Left ventricle myocardium inferior (tissue), 1 donor: Measurements from ENCODE around the gene SPRED2. TPM values are rescaled to one million over a fixed set of nuclear protein-coding genes. Genes with fewer than 3 reads are reported as not detected.

Source experiments
- DNase-seq: peaks from one replicate; pipeline ENCODE4 v3.0.0-alpha.2; 2020
- H3K27ac ChIP-seq: fragments of 200-600 bp; replicated peaks from 2 replicates; pipeline ENCODE4 v1.8.0; 2021
- H3K27me3 ChIP-seq: fragments of 200-600 bp; 2 replicates; pipeline ENCODE4 v1.8.0; 2021; ENCODE audit warnings: low read depth
- H3K36me3 ChIP-seq: fragments of 200-600 bp; 2 replicates; pipeline ENCODE4 v1.8.0; 2021
- H3K4me1 ChIP-seq: fragments of 200-600 bp; 2 replicates; pipeline ENCODE4 v1.8.0; 2021
- H3K4me3 ChIP-seq: fragments of 200-600 bp; 2 replicates; pipeline ENCODE4 v1.8.0; 2021; ENCODE audit warnings: mild to moderate bottlenecking, moderate library complexity
- H3K9me3 ChIP-seq: fragments of 200-600 bp; replicated peaks from 2 replicates; pipeline ENCODE4 v1.8.0; 2021
- intact Hi-C: fragments of 100-400 bp; cut with micrococcal nuclease; formaldehyde crosslinking; loops from one replicate; pipeline ENCODE4 v1.11.0; 2022
- total RNA-seq: library from RNA; stranded (reverse); fragmentation: NEBNext Ultra II Directional; extraction: Animal tissue kit (Norgen Biotek cat#: 25700); gene quantifications from one replicate; pipeline ENCODE4 v1.2.1, GENCODE V29; 2021
- TF ChIP-seq, protein P1 (sequence below): fragments of 200-600 bp; IDR thresholded peaks from 2 replicates; pipeline ENCODE4 v1.8.0; 2021; ENCODE audit warnings: antibody characterized with exemption, mild to moderate bottlenecking, borderline replicate concordance
- donor health status: DM: no; HTN: yes; CAD: no; lungs with severe emphysema.

The SPRED2 gene
- total RNA-seq, 1 donor from 2014 or later, result 18.9 TPM

DNA sequence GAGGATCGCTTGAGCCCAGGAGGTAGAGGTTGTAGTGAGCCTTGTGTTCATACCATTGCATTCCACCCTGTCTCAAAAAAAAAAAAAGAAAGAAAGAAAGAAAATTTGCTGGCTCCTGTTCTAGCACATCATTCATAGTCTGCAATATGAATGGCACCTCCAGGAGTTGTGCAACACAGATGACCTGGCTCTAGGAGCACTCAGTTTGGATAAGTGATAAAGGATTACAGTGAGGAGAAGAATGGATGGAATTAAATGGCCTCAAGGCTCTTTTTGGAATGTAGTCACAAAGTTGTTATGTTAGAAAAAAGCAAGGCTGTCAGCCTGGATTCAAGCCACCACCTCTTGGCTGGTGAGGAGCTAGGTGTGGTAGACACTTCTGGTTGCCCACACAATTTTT lies 21.5 kb upstream of the SPRED2 start:
- TF ChIP-seq, protein P1, sequence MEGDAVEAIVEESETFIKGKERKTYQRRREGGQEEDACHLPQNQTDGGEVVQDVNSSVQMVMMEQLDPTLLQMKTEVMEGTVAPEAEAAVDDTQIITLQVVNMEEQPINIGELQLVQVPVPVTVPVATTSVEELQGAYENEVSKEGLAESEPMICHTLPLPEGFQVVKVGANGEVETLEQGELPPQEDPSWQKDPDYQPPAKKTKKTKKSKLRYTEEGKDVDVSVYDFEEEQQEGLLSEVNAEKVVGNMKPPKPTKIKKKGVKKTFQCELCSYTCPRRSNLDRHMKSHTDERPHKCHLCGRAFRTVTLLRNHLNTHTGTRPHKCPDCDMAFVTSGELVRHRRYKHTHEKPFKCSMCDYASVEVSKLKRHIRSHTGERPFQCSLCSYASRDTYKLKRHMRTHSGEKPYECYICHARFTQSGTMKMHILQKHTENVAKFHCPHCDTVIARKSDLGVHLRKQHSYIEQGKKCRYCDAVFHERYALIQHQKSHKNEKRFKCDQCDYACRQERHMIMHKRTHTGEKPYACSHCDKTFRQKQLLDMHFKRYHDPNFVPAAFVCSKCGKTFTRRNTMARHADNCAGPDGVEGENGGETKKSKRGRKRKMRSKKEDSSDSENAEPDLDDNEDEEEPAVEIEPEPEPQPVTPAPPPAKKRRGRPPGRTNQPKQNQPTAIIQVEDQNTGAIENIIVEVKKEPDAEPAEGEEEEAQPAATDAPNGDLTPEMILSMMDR, result no peak
- Histone ChIP-seq H3K36me3 (no peaks in the 10 kb centered on the region), H3K4me1 (no peaks in the 10 kb centered on the region), H3K9me3 (no peaks in the 10 kb centered on the region), H3K27ac (no peak overlapping the region), H3K27me3 (peaks cover 7% of the 10 kb centered on the region), H3K4me3 (no peak overlapping the region)
- DNase-seq, result no peak
- intact Hi-C loops, result no loop called here

DNA sequence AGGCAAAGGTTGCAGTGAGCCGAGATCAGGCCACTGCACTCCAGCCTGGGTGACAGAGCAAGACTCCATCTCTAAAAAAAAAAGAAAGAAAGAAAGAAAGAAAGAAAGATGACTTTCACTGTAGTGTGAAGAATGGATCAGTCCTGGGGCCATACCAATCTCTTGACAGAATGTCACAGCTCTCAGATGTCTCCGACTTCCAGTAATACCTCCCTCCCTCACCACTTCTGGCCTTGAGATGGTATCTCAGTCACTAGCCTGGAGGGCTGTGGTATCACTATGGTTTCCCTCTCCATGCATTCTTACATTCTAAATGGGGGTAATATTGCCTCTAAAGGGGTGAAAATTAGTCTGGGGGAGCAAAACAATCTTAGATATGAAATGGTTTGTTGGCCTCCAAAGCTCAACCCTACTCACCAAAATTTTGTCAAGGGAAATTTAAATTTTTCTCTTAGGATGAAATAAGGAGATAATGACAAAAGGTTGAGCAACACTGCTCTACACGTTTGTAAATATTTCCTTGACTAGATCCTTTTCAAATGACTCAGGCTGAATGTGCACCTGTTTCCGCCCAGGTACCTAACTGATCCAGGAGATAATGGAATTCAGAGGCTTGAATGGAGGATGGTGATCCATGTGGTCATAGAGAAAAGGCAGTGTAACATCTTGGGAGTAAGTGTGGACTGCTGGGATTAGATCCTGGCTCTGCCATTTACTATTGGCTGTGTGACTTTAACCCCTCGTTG lies 19.9 kb upstream of the SPRED2 start:
- TF ChIP-seq, protein P1, result no peak
- H3K4me1 ChIP-seq, result no peaks in the 10 kb centered on the region
- H3K9me3 ChIP-seq, result peaks cover 6% of the 10 kb centered on the region
- DNase-seq, result no peak
- intact Hi-C loops, result no loop called here
- no peaks in the 10 kb centered on the region for H3K36me3 ChIP-seq
- H3K27me3 ChIP-seq, result no peaks in the 10 kb centered on the region
- no peak overlapping the region for H3K4me3 ChIP-seq
- H3K27ac ChIP-seq, result no peak overlapping the region

DNA sequence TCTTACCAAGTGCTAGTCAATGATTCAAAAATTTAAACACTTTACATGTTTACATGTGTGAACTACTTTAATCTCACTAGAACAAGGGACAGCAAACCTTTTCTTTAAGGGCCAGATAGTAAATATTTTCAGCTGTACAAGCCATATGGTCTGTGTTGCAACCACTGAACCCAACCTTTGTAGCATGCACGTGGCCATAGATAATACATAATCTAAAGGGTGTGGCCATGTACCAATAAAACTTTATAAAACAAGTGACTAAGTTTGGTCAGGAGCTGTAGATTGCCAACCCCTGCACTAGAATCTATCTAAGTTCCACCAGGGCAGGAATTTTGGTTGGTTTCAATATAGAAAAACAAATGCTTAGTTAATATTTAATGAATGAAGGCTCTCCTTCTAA lies 18.4 kb upstream of the SPRED2 start:
- intact Hi-C loops, result no loop called here
- H3K4me1 ChIP-seq, result no peaks in the 10 kb centered on the region

DNA sequence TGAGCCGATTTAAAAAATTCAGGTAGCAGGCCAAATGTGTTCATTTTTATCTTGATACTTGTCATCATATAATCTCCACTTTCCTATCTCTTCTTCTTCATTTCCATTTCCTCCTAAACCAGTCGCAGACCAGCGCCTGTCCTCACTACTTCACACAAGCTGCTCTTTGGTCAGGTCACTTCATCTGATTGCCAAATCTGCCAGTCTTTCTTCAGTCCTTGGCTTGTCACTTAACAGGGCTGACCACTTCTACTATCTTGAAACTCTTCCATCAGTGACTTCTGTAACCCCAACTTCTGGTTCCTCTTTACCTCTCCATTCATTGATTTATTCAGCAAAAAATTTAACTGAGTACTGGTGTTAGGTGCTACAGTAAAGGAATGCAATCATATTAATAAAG lies 18.0 kb upstream of the SPRED2 start:
- TF ChIP-seq, protein P1, result no peak
- no peak for DNase-seq
- Histone ChIP-seq H3K27me3 (no peaks in the 10 kb centered on the region), H3K4me3 (no peak overlapping the region), H3K9me3 (peaks cover 6% of the 10 kb centered on the region), H3K36me3 (no peaks in the 10 kb centered on the region), H3K4me1 (no peaks in the 10 kb centered on the region), H3K27ac (no peak overlapping the region)
- intact Hi-C loops, result no loop called here

More for the DNA sequence above, 18.4 kb upstream of the SPRED2 start:
- DNase-seq, result no peak
- Histone ChIP-seq H3K27me3 (no peaks in the 10 kb centered on the region), H3K36me3 (no peaks in the 10 kb centered on the region), H3K4me3 (no peak overlapping the region), H3K27ac (no peak overlapping the region), H3K9me3 (peaks cover 6% of the 10 kb centered on the region)
- TF ChIP-seq, protein P1, result no peak

DNA sequence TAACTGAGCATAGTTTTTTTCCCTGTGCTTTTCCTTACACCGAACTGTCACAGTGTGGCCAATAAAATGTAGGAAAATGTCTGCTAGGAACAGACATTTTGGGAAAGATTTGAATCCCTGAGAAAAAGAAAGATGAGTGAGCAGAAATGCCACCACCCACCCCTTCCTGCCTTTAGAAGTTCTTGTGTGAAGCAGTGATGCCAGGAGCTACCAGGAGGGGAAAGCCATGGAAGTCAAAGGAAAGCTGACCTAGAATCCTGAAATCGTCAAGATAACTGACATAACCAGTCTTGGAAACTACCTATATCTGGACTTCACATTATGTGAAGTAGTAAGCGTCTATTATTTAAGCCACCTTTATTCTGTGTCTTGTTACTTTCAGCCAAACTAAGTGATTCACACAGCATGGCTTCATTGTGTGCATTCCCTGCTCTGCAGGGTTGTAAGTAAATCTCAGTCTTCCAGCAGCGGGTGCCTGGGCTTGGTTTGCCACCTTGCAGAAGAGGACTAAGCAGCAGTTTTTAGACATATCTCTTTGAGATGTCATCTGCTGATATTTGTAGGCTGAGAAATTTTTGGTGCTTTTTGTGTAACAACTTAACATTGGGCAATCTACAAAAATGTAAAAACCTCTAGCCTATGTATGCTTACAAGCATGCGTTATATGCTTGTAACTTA lies 11.2 kb upstream of the SPRED2 start:
- H3K36me3 ChIP-seq, result no peaks in the 10 kb centered on the region
- DNase-seq, result no peak
- H3K27me3 ChIP-seq, result no peaks in the 10 kb centered on the region
- no peak overlapping the region for H3K4me3 ChIP-seq
- TF ChIP-seq, protein P1, result no peak
- peaks cover 6% of the 10 kb centered on the region for H3K9me3 ChIP-seq
- no peak overlapping the region for H3K27ac ChIP-seq
- H3K4me1 ChIP-seq, result no peaks in the 10 kb centered on the region
- intact Hi-C loops, result no loop called here
